Endodermal cell (in vitro differentiated cells): ENCODE measurements around the gene GRM8. TPM values are rescaled to one million over a fixed set of nuclear protein-coding genes. Genes with fewer than 3 reads are reported as not detected.

Experiments
- DNase-seq: peaks from one replicate; pipeline ENCODE4 v3.0.0-alpha.2; 2017
- H3K27ac ChIP-seq: 2 replicates; pipeline ENCODE4 v1.5.1; 2013; ENCODE audit warnings: mild to moderate bottlenecking, low read depth, low read length, moderate library complexity
- H3K27me3 ChIP-seq: 2 replicates; pipeline ENCODE4 v1.6.1; 2013; ENCODE audit warnings: mild to moderate bottlenecking, low read length, moderate library complexity; ENCODE audit not compliant: insufficient read depth, control insufficient read depth, poor library complexity, severe bottlenecking
- H3K36me3 ChIP-seq: 2 replicates; pipeline ENCODE4 v1.7.0; 2013; ENCODE audit warnings: mild to moderate bottlenecking, low read length, moderate library complexity; ENCODE audit not compliant: control insufficient read depth, insufficient read depth
- H3K4me1 ChIP-seq: one replicate; pipeline ENCODE4 v1.7.0; 2013; ENCODE audit warnings: low read length; ENCODE audit not compliant: control insufficient read depth, insufficient read depth
- H3K4me3 ChIP-seq: 2 replicates; pipeline ENCODE4 v1.5.1; 2013; ENCODE audit warnings: mild to moderate bottlenecking, low read length, moderate library complexity
- H3K9ac ChIP-seq: 2 replicates; pipeline ENCODE4 v1.6.1; 2013; ENCODE audit warnings: mild to moderate bottlenecking, low read length, moderate library complexity; ENCODE audit not compliant: poor library complexity, severe bottlenecking; ENCODE audit errors: extremely low read depth
- H3K9me3 ChIP-seq: 2 replicates; pipeline ENCODE4 v1.6.1; 2013; ENCODE audit warnings: mild to moderate bottlenecking, low read length, moderate library complexity; ENCODE audit not compliant: control insufficient read depth
- H3K27ac Mint-ChIP-seq: 2 replicates; pipeline ENCODE4 v1.8.0; 2020; ENCODE audit warnings: mixed read lengths
- H3K27me3 Mint-ChIP-seq: 2 replicates; pipeline ENCODE4 v1.8.0; 2021; ENCODE audit warnings: mild to moderate bottlenecking, mixed read lengths; ENCODE audit not compliant: insufficient read depth
- H3K36me3 Mint-ChIP-seq: 2 replicates; pipeline ENCODE4 v1.8.0; 2020; ENCODE audit warnings: low read depth, mixed read lengths
- H3K4me1 Mint-ChIP-seq: 2 replicates; pipeline ENCODE4 v1.8.0; 2020; ENCODE audit warnings: mixed read lengths
- H3K4me3 Mint-ChIP-seq: 2 replicates; pipeline ENCODE4 v1.8.0; 2020; ENCODE audit warnings: mild to moderate bottlenecking, moderate library complexity, mixed read lengths
- H3K9me3 Mint-ChIP-seq: 2 replicates; pipeline ENCODE4 v1.8.0; 2020; ENCODE audit warnings: mild to moderate bottlenecking, mixed read lengths
- CTCF ChIP-seq: fragments of 200-600 bp; sonication (generic); conservative IDR thresholded peaks from 2 replicates; pipeline ENCODE4 v1.5.0; 2021; ENCODE audit warnings: antibody characterized with exemption, mild to moderate bottlenecking
- WGBS, 2 experiments: methylation state at CpG; one replicate each; pipeline versions ENCODE4 v1.1.5 to v1.1.7; 2013; ENCODE audit warnings: missing lambda C conversion rate in 2 of 2, mixed read lengths in 1 of 2; ENCODE audit not compliant: insufficient coverage in 1 of 2, insufficient read length in 1 of 2; 5-methylcytosine and 5-hydroxymethylcytosine counted together
- total RNA-seq, 2 donors: library from RNA; stranded (reverse); fragmentation: NEBNext Ultra II Directional in 1 of 2; extraction: Animal tissue kit (Norgen Biotek cat#: 25700) in 1 of 2; gene quantifications; 2 replicates in 1 of 2; 3 replicates in 1 of 2; pipeline ENCODE4 v1.2.1, GENCODE V29; 2021

GRM8 gene
- total RNA-seq, 2 donors from 2014 or later = 0.93 to 2.0 TPM

GRCh38 chr7:126557271-126557670, 695.5 kb downstream of the GRM8 start:
- H3K4me3 Mint-ChIP-seq = no peak overlapping the region
- no peak overlapping the region for H3K9ac ChIP-seq
- DNase-seq = no peak
- TF ChIP-seq CTCF = no peak
- H3K4me3 ChIP-seq = no peak overlapping the region
- 88 to 94% methylated on average over 2 to 4 of the region's 4 CpGs for WGBS, 2 experiments
- no peaks in the 10 kb centered on the region for H3K36me3 ChIP-seq
- H3K27me3 ChIP-seq = no peaks in the 10 kb centered on the region
- no peak overlapping the region for H3K27ac ChIP-seq
- H3K4me1 ChIP-seq = no peaks in the 10 kb centered on the region
- H3K9me3 ChIP-seq = no peaks in the 10 kb centered on the region
- no peaks in the 10 kb centered on the region for H3K36me3 Mint-ChIP-seq
- no peak overlapping the region for H3K27ac Mint-ChIP-seq
- H3K4me1 Mint-ChIP-seq = no peaks in the 10 kb centered on the region
- H3K9me3 Mint-ChIP-seq = no peaks in the 10 kb centered on the region
- peaks cover 2% of the 10 kb centered on the region for H3K27me3 Mint-ChIP-seq

GRCh38 chr7:126541406-126541805, 711.3 kb downstream of the GRM8 start:
- Mint-ChIP-seq H3K27me3 (no peaks in the 10 kb centered on the region), H3K36me3 (no peaks in the 10 kb centered on the region), H3K4me3 (no peak overlapping the region), H3K27ac (no peak overlapping the region), H3K9me3 (no peaks in the 10 kb centered on the region), H3K4me1 (no peaks in the 10 kb centered on the region)
- no peak overlapping the region for H3K27ac ChIP-seq
- no peak overlapping the region for H3K4me3 ChIP-seq
- H3K9ac ChIP-seq = no peak overlapping the region
- H3K9me3 ChIP-seq = no peaks in the 10 kb centered on the region
- 84 to 89% methylated on average over 4 to 5 of the region's 5 CpGs for WGBS, 2 experiments
- no peaks in the 10 kb centered on the region for H3K4me1 ChIP-seq
- no peak for DNase-seq
- no peaks in the 10 kb centered on the region for H3K27me3 ChIP-seq
- no peak for TF ChIP-seq CTCF
- H3K36me3 ChIP-seq = no peaks in the 10 kb centered on the region

GRCh38 chr7:126535176-126535575, 717.6 kb downstream of the GRM8 start:
- 93 to 96% methylated on average over 5 of the region's 5 CpGs for WGBS, 2 experiments
- no peaks in the 10 kb centered on the region for H3K4me1 Mint-ChIP-seq
- DNase-seq = no peak
- H3K4me3 Mint-ChIP-seq = no peak overlapping the region
- H3K9me3 ChIP-seq = no peaks in the 10 kb centered on the region
- no peaks in the 10 kb centered on the region for H3K36me3 Mint-ChIP-seq
- no peak overlapping the region for H3K27ac Mint-ChIP-seq
- TF ChIP-seq CTCF = no peak
- H3K9me3 Mint-ChIP-seq = no peaks in the 10 kb centered on the region
- H3K9ac ChIP-seq = no peak overlapping the region
- H3K4me3 ChIP-seq = no peak overlapping the region
- no peaks in the 10 kb centered on the region for H3K27me3 ChIP-seq
- H3K27ac ChIP-seq = no peak overlapping the region
- H3K36me3 ChIP-seq = no peaks in the 10 kb centered on the region
- H3K4me1 ChIP-seq = no peaks in the 10 kb centered on the region
- no peaks in the 10 kb centered on the region for H3K27me3 Mint-ChIP-seq
